Endothelial cell of umbilical vein (primary cell): ENCODE results near the gene ABCA1. TPM values are rescaled to one million over a fixed set of nuclear protein-coding genes. Genes with fewer than 3 reads are reported as not detected.

Source experiments
- BruUV-seq: library from RNA; stranded (reverse); fragments of 400-500 nt; replicated peaks from 2 replicates; lab custom pipeline; 2021; lab: Mats Ljungman, UMichigan
- CTCF ChIA-PET: fragments of 300-600, 350-600 bp; sonication (Branson Sonifier 250); formaldehyde crosslinking; loops from one replicate; lab custom pipeline; 2021; ENCODE audit warnings: antibody characterized with exemption, inconsistent platforms; lab: Charles Lee
- POLR2A ChIA-PET: fragments of 300-600, 350-600 bp; sonication (Branson Sonifier 250); formaldehyde crosslinking; loops from one replicate; lab custom pipeline; 2021; ENCODE audit warnings: antibody characterized with exemption, inconsistent platforms; lab: Charles Lee
- DNase-seq: peaks from one replicate; pipeline ENCODE4 v3.0.0-alpha.2; 2011; ENCODE audit warnings: low read depth, low spot score
- FAIRE-seq: peaks from 2 replicates; lab custom pipeline; 2011; peaks lifted over from hg19 to GRCh38; lab: Jason Lieb, UNC
- H2AFZ ChIP-seq: 2 replicates; pipeline ENCODE4 v1.6.0; 2012; ENCODE audit warnings: low read depth, low read length, control low read depth, inconsistent platforms
- H3K27ac ChIP-seq: 2 replicates; pipeline ENCODE4 v1.5.1; 2011; ENCODE audit warnings: low read depth, mild to moderate bottlenecking, control low read depth, low read length, moderate library complexity; ENCODE audit not compliant: insufficient read depth
- H3K27me3 ChIP-seq, 2 experiments: 2 replicates each; pipeline versions ENCODE4 v1.6.0 to v1.6.1; 2011; ENCODE audit warnings: low read length in 2 of 2, mixed read lengths in 1 of 2; ENCODE audit not compliant: control insufficient read depth in 2 of 2, insufficient read depth in 2 of 2
- H3K36me3 ChIP-seq, 2 experiments: 2 replicates in 1 of 2; 3 replicates in 1 of 2; pipeline ENCODE4 v1.5.1; 2011; ENCODE audit warnings: low read length in 2 of 2, mild to moderate bottlenecking in 1 of 2, moderate library complexity in 1 of 2; ENCODE audit not compliant: control insufficient read depth in 2 of 2, insufficient read depth in 2 of 2; ENCODE audit errors: extremely low read depth in 1 of 2
- H3K4me1 ChIP-seq: 3 replicates; pipeline ENCODE4 v1.5.1; 2011; ENCODE audit warnings: mild to moderate bottlenecking, low read length; ENCODE audit not compliant: control insufficient read depth, insufficient read depth; ENCODE audit errors: extremely low read depth
- H3K4me2 ChIP-seq: 2 replicates; pipeline ENCODE4 v1.6.1; 2011; ENCODE audit warnings: low read length, control low read depth, mixed read lengths; ENCODE audit not compliant: insufficient read depth
- H3K4me3 ChIP-seq, 3 experiments: fragments of 200-600 bp in 1 of 3; sonication (generic), shearing (Covaris generic) in 1 of 3; replicated peaks in 1 of 3; 2 replicates each; pipeline ENCODE4 v1.5.1; 2011 to 2016; ENCODE audit warnings: control low read depth in 3 of 3, low read length in 3 of 3, mild to moderate bottlenecking in 2 of 3, inconsistent platforms in 1 of 3, low read depth in 1 of 3, moderate library complexity in 1 of 3; ENCODE audit not compliant: insufficient read depth in 1 of 3
- H3K79me2 ChIP-seq: 2 replicates; pipeline ENCODE4 v1.6.0; 2012; ENCODE audit warnings: low read length, inconsistent platforms; ENCODE audit not compliant: control insufficient read depth, insufficient read depth
- H3K9ac ChIP-seq: replicated peaks from 2 replicates; pipeline ENCODE3; 2011; ENCODE audit warnings: low read length, control low read depth; ENCODE audit not compliant: insufficient read depth; ENCODE audit errors: extremely low read depth
- H3K9me1 ChIP-seq: replicated peaks from 3 replicates; pipeline ENCODE4 v1.6.0; 2011; ENCODE audit warnings: mild to moderate bottlenecking, low read length; ENCODE audit not compliant: control insufficient read depth, insufficient read depth; ENCODE audit errors: extremely low read depth
- H3K9me3 ChIP-seq: replicated peaks from 2 replicates; pipeline ENCODE4 v1.5.1; 2012; ENCODE audit warnings: low read length, inconsistent platforms; ENCODE audit not compliant: control insufficient read depth, insufficient read depth
- H4K20me1 ChIP-seq: replicated peaks from 2 replicates; pipeline ENCODE3; 2011; ENCODE audit warnings: mild to moderate bottlenecking, low read length; ENCODE audit not compliant: control insufficient read depth, insufficient read depth; ENCODE audit errors: extremely low read depth
- CTCF ChIP-seq, 2 donors: IDR thresholded peaks; 1 replicate in 1 of 2; 2 replicates in 1 of 2; pipeline ENCODE4 v1.5.1; 2011; ENCODE audit warnings: low read length in 2 of 2, mild to moderate bottlenecking in 2 of 2, moderate library complexity in 2 of 2, control low read depth in 1 of 2, inconsistent platforms in 1 of 2, low read depth in 1 of 2; ENCODE audit not compliant: insufficient read depth in 1 of 2; ENCODE audit errors: extremely low read depth in 1 of 2
- EZH2 ChIP-seq: IDR thresholded peaks from 2 replicates; pipeline ENCODE4 v1.6.1; 2012; ENCODE audit warnings: borderline replicate concordance, low read depth, mild to moderate bottlenecking, moderate library complexity, low read length, inconsistent platforms; ENCODE audit not compliant: severe bottlenecking
- FOS ChIP-seq: IDR thresholded peaks from 2 replicates; pipeline ENCODE4 v1.6.1; 2011; ENCODE audit warnings: mild to moderate bottlenecking, low read length, moderate library complexity, borderline replicate concordance; ENCODE audit not compliant: insufficient read depth
- JUN ChIP-seq: IDR thresholded peaks from 2 replicates; pipeline ENCODE4 v1.6.1; 2011; ENCODE audit warnings: borderline replicate concordance, low read depth; ENCODE audit not compliant: insufficient read length, insufficient read depth
- MYC ChIP-seq: IDR thresholded peaks from one replicate; pipeline ENCODE4 v1.6.1; 2011; ENCODE audit warnings: mild to moderate bottlenecking, low read depth, low read length
- POLR2A ChIP-seq: IDR thresholded peaks from 2 replicates; pipeline ENCODE4 v1.6.1; 2012; ENCODE audit warnings: low read depth, mild to moderate bottlenecking, control low read depth, low read length
- POLR2AphosphoS5 ChIP-seq: IDR thresholded peaks from 2 replicates; pipeline ENCODE4 v1.6.1; 2012; ENCODE audit warnings: low read depth, mild to moderate bottlenecking, control low read depth, low read length, moderate library complexity; ENCODE audit not compliant: insufficient read depth
- dilution Hi-C: fragments of 300-500 bp; cut with MboI; formaldehyde crosslinking; loops from one replicate; pipeline ENCODE4 v1.15.0; 2019; ENCODE audit warnings: low sequenced_read_pairs; ENCODE audit not compliant: extremely low pct_ligation_motif_present
- intact Hi-C: fragments of 100-400 bp; cut with micrococcal nuclease; formaldehyde crosslinking; loops from one replicate; pipeline ENCODE4 v1.10.0; 2022
- polyA plus RNA-seq, 4 experiments: library from polyadenylated mRNA; depleted of rRNA in 3 of 4; stranded (reverse) in 3 of 4; unstranded in 1 of 4; fragments of >200 nt; gene quantifications; 2 replicates each; pipeline versions ENCODE4 v1.2.1 to v1.2.3, GENCODE V29; 2011 to 2012; ENCODE audit warnings: missing spikeins in 1 of 4
- total RNA-seq: library from RNA; stranded (reverse); gene quantifications from 2 replicates; pipeline ENCODE4 v1.2.3, GENCODE V29; 2021
- TF ChIP-seq, protein P1 (sequence below): IDR thresholded peaks from 2 replicates; pipeline ENCODE4 v1.6.1; 2011; ENCODE audit not compliant: insufficient read depth, insufficient read length

Gene ABCA1
- total and polyA plus RNA-seq, 2 donors (not counting 3 experiments of a cell fraction or from before 2014, with no cell fraction given): 2.4 to 9.8 TPM

- H3K9ac ChIP-seq: no peak overlapping the region
- no TSS peak for BruUV-seq
- POLR2A ChIA-PET: interaction anchor here (2.4 kb wide), 1 partner anchor 41 kb away, joined by 10 read pairs; the partner anchor contains the start of gene ABCA1
- H3K36me3 ChIP-seq: no peaks in the 10 kb centered on the region
- H3K79me2 ChIP-seq: no peaks in the 10 kb centered on the region
- CTCF ChIA-PET: interaction anchor here (1.1 to 2.4 kb wide), 6 partner anchors 20 to 118 kb away, joined by 3 to 15 read pairs (median 6); partner anchors contain the start of gene ABCA1
- DNase-seq: no peak
- dilution Hi-C loops (no loop called here), intact Hi-C loops (no loop called here)
- no peak for TF ChIP-seq MYC
- TF ChIP-seq CTCF (IDR thresholded peaks at IDR 0.05; ENCODE audit: extremely low read depth in 1 of 2, insufficient read depth in 1 of 2, low read depth in 1 of 2, low read length in 2 of 2): no peak
- no peak for TF ChIP-seq EZH2
- TF ChIP-seq FOS: no peak
- TF ChIP-seq POLR2A: no peak
- TF ChIP-seq JUN: no peak
- no peak for TF ChIP-seq POLR2AphosphoS5
- TF ChIP-seq, protein P1, sequence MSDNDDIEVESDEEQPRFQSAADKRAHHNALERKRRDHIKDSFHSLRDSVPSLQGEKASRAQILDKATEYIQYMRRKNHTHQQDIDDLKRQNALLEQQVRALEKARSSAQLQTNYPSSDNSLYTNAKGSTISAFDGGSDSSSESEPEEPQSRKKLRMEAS: no peak
- H2AFZ ChIP-seq: peak overlapping the region; percentile 100
- peaks cover 6% of the 10 kb centered on the region for H3K4me1 ChIP-seq
- no peak for FAIRE-seq
- H3K27ac ChIP-seq: no peak overlapping the region
- H3K27me3 ChIP-seq: peaks cover 3% of the 10 kb centered on the region in 2 experiments
- H3K4me2 ChIP-seq: no peak overlapping the region
- H4K20me1 ChIP-seq: no peaks in the 10 kb centered on the region
- H3K9me1 ChIP-seq: no peaks in the 10 kb centered on the region
- H3K9me3 ChIP-seq: no peaks in the 10 kb centered on the region
- H3K4me3 ChIP-seq: no peak overlapping the region
These were observed 41.2 kb upstream of the ABCA1 start for GRCh38 chr9:104969116-104969515.
